GM19455 (cell line): ENCODE measurements around the gene TAF5.
"Not testable (repeated sequence)": the region's sequence is repeated elsewhere in the genome, so short reads cannot be mapped to it uniquely, and the experiment has no call there.

Source experiments
- ATAC-seq: cut with Tn5 transposase; IDR thresholded peaks from one replicate; pipeline ENCODE4 v1.9.1; 2021; ENCODE audit not compliant: unreplicated experiment

Gene TAF5

DNA sequence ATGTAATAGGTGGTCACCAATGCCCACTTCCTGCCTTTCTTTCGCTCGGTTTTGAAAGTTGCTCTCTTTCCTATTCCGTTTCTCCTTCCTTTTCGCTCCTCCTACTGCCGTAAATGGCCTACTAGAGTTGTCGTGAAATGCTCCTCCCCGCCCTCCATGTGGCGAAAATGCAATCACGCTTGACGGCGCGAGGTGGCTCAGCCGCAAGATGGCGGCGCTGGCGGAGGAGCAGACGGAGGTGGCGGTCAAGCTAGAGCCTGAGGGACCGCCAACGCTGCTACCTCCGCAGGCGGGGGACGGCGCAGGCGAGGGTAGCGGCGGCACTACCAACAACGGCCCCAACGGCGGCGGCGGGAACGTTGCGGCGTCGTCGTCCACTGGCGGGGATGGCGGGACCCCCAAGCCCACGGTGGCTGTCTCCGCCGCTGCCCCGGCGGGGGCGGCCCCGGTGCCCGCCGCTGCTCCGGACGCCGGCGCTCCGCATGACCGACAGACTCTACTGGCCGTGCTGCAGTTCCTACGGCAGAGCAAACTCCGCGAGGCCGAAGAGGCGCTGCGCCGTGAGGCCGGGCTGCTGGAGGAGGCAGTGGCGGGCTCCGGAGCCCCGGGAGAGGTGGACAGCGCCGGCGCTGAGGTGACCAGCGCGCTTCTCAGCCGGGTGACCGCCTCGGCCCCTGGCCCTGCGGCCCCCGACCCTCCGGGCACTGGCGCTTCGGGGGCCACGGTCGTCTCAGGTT lies at the start of gene TAF5:
TSS of gene TAF5 (plus strand) at position 195 of the 737 bp plus-strand sequence. CDS start at position 209, 14 bp downstream.
- ATAC-seq: peak; percentile 64

DNA sequence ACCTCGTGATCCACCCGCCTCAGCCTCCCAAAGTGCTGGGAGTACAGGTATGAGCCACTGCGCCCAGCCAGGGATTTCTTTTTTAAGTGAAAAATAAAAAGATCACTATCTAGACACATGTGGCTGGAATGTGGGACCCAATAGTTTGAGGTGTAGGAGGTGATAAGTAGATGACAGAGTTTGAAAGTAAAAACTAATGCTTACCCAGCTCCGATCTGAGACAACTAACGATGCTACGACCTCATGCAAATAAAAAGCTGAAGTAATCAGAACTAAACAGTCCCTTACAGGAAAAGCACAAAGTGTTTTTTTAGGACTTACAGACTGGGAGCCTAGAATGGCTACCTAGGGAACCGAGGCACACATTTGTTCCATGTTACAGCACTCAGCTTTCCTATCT lies 39.9 kb upstream of the TAF5 start:
- no peak for ATAC-seq

DNA sequence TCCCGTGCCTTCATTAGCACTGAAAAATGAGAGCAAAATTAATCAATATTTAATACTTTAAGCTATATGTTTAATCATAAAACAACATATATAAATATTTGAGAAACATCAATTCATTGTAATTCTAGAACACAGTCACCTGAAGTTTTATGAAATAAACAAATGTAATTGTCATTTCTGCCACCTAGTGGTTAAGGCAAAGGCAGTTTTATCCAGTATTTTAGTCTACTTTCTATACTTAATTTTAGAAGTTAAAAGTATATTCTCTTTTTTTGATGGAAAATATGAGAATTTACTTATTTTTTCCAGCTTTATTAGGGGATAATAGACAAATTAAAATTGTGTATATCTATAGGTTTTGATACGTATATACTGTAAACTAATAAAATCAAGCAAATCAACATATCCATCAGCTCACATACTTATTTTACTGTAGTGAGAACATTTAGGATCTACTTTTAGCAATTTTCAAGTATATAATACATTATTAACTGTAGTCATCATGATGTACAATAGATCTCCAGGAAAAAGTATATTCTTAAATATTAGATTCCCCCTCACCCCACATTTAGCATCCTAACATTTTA lies 33.7 kb upstream of the TAF5 start:
- ATAC-seq: no peak

DNA sequence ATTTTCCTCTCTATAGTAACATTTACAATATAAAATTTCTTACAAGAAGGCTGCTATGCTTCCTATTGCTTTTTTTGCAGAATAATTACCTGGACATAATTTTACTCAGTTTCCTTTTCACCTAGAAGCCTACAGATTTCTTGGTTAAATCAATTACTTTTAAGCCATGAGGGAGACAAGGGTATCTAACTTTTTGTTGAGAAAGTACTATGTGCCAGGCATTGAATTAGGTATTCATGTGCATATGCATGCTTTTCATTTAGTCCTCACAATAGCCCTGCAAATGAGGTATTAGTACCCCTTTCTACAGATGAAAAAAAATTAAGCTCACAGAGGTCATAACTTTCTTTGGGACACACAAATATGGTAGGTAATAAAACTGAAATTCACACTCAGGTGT lies 33.2 kb upstream of the TAF5 start:
- no peak for ATAC-seq

DNA sequence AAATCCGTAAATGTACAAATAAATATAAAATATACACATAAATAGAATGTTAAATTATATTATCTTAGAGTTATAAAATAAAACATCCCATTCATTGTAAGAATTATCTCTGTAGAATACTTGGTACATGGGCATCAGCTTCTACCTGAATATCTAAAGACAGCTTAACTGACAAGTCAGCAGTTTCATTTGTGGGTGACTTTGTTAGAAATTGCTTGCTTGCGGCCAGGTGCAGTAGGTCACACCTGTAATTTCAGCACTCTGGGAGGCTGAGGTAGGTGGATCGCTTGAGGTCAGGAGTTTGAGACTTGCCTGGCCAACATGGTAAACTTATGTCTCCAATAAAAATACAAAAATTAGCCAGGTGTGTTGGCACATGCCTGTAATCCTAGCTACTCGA lies 31.4 kb upstream of the TAF5 start:
- ATAC-seq: no peak

DNA sequence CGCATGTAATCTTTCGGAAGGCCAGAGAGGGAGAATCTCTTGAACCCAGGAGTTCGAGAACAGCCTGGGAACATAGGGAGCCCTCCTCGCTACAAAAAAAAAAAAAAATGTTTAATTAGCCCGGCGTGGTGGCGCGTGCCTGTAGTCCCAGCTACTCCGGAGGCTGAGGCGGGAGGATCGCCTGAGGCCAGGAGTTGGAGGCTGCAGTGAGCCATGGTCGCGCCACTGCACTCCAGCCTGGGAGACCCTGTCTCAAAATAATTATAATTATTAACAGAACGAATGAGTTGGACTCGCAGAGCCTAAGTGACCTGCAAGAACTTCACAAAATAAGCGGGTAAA lies 17.6 kb upstream of the TAF5 start:
- ATAC-seq: peak; percentile 13

DNA sequence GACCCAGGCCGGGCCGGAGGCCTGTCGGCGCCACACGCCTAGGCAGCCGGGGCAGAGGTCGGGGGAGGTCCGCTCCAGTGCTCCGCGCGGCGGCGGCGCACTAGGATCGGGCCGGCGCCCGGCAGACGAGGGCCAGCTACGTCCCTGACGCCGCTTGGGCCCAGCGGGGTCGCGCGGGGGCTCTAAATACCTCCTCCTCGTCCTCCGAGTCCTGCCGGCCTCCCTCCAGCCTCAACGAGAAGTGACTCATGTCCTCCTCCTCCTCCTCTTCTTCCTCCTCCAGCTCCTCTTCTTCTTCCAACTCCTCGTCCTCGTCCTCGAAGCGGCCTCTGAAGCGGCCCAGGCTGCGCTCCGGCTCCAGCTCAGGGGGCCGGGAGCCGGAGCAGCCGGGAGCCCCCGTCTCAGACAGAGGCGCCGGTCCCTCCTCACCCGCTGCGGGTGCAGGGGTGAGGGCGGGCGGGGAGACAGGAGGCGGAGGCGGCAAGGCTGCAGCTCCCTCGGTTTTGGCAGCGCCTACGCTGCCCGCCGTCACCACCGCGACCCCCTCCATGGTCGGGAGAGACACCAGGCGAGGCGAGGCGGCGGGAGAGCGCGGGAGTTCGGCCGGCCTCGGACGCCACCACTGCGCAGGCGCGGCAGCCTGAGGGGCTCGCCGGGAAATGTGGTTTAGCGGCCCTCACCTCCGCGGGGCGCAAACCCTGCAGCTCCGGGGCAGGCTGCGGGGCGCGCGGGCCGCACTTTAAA lies 17.1 kb upstream of the TAF5 start, which contains the start of gene PCGF6:
TSS of gene PCGF6 (minus strand) at position 624 of the 744 bp plus-strand sequence. CDS start at position 550, 74 bp downstream.
- ATAC-seq: peak; percentile 76

DNA sequence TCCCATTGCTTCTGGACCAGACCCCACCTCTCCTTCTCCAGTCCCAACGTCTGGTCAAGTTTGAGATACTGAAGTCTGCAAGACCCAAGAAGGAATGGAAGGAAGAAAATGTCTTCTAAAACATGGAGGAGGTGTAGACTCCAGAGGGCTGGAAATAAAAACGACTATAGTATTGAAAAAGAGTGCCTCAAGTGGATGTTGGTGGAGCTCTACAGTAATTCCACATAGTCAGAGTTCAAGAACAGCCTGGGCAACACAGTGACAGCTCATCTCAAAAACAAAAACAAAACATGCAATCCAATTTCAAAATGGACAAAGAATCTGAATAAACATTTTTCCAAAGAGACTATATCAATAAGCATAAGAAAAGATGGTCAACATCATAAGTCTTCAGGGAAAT lies 14.5 kb upstream of the TAF5 start:
- no peak for ATAC-seq

DNA sequence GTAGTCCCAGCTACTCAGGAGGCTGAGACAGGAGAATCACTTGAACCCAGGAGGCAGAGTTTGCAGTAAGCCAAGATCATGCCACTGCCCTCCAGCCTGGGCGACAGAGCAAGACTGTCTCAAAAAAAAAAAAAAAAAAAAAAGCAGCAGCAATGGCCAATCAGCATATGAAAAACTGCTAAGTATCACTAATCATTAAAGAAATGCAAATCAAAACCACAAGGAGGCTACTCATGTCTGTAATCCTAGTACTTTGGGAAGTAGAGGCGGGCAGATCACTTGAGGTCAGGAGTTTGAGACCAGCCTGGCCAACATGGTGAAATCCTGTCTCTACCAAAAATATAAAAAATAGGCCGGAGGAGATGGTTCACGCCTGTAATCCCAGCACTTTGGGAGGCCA lies 13.2 kb upstream of the TAF5 start:
- ATAC-seq: not testable (repeated sequence)

DNA sequence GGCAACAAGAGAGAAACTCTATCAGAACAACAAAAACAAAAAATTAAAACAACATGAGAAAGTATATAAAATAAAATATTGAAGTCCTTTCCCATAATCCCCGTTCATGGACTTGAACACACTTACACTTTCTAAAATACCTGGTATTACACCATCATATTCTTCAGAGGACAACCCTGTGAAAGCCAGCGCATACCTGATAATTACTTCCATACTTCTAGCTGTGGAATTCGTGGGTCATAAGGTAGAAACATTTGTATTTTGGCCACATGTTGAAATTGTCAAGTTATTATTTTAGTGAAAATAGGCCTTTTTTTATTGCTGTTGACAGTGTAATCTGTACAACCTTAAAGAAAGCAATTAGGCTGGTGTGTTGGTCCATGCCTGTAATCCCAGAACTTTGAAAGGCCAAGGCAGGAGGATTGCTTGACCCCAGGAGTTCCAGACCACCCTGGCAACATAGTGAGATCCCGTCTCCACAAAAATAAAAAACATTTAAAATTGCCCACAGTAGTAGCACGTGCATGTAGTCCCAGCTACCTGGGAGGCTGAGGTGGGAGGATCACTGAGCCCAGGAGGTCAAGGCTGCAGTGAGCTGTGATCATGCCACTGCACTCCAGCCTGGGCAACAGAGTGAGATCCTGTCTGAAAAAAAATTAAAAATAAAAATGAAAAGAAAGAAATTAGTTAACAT lies 11.7 kb upstream of the TAF5 start:
- no peak for ATAC-seq

DNA sequence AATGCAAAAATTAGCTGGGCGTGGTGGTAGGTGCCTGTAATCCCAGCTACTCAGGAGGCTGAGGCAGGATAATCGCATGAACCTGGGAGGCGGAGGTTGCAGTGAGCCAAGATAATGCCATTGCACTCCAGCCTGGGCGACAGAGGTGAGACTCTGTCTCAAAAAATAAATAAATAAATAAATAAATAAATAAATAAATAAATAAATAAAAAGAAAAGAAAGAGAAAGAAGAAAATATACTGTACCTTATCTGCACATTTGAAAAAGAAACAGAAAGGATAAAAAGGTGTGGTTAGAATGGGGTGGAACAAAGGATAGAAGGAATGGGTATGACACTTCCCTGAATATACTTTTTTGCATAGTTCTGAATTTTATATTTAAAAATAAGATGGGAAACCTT lies 8.3 kb upstream of the TAF5 start:
- not testable (repeated sequence) for ATAC-seq

DNA sequence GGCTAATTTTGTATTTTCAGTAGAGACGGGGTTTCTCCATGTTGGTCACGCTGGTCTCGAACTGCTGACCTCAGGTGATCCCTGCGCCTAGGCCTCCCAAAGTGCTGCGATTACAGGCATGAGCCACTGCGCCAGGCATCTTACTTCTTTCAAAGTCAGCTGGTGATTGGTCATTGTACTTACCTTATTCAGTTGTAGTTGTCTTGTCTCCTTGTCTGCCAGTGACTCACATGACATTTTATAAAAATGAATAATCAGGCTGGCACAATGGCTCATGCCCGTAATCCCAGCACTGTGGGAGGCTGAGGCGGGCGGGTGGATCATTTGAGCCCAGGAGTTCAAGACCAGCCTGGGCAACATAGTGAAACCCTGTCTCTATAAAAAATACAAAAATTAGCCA lies 7.0 kb upstream of the TAF5 start:
- not testable (repeated sequence) for ATAC-seq

DNA sequence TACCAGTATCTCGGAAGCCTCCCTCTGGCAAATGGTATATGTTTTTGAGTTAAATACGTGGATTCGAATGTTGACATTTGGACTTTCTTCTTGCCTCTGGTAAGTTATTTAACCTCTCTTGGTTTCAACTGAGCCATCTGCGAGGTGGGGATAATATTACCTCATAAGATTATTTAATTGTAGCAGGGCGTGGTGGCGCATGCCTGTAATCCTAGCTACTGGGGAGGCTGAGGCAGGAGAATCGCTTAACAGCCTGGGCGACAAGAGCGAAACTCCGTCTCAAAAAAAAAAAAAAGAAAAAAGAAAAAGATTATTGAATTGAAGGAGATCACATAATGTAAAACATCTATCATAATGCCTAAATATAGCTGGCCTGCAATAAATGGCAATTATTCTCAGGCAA lies 396 bp upstream of the TAF5 start:
- no peak for ATAC-seq

DNA sequence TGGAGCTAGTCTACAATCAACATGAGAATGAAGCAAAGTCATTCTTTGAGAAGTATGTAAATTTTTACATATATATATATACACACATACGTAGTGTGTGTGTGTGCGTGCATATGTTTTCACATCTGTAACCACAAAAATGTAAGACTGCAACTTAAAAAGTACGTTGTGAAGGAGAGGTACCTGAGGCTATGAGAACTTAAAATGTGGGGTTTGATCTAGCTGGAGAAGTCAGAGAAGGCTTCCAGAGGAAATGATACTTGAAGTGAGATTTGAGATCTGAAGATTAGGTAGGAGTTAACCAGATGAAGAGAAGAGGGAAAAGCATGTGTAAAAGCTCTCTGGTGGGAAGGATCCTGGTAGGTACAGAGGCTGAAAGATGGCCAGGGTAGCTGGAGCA lies 5.8 kb downstream of the TAF5 start:
- no peak for ATAC-seq

DNA sequence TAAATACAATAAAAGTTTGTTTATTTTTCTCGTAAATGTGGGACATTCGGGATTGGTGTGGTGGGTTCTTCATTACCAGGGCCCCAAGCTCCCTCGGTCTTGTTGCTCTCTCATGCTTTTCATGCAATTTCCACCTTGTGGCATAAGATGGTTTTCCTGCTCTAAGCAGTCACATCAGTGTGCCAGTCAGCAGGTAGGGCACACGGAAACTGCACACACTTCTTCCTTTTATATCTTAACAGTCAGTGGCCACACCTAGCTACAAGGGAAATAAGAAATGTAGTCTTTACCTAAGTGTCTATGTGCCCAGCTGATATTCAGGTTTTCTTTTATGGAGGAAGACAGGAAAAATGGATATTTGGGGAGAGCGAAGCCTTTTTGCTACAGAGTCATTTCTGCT lies 6.5 kb downstream of the TAF5 start:
- no peak for ATAC-seq

DNA sequence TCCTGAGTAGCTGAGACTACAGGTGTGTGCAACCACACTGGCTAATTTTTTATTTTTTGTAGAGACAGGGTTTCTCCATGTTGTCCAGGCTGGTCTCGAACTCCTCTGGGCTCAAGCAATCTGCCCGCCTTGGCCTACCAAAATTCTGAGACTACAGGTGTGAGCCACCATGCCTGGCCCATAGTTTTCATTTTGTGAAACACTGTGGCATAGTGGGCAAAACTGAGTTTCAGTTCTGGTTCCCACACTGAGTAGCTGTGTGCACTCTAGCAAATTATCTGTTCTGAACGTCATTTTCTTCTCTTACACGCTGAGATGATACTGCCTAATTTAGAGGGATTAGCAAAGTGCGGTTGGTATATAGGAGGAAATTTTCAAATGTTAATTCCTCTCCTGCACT lies 15.0 kb downstream of the TAF5 start:
- no peak for ATAC-seq

DNA sequence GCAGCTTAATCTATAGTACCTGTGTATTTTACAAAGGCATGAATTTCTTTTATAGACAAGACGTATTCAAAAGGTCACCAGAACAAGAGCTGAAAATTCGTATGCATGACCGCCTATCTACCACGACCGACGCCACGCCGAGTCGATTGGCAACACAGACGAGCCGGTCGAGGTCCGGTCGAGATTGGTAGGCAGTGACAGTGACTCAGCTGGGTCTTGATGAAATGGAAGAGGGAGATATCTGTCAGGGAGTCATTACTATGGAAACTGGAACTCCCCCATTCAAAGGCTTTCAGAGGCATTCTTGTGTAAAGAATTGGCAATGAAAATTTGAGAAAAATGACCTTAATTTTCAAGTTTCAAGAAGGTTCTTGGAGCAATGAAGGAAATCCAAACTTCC lies 26.4 kb downstream of the TAF5 start:
- ATAC-seq: no peak

DNA sequence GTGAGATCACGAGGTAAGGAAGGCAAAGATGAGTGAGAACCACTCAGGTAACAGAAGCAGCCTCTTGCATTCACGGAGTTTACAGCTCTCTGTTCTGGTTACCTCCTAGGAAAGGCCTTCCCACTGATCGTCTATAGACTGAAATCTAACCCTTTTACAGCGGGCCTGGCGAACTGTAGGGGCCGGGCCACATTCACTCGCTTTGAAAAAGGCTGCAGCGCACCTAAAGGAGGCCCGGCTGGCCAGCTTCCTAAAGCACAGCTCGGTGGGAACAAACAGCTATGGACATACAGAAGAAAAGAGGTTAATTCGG lies 27.9 kb downstream of the TAF5 start:
- ATAC-seq: no peak

DNA sequence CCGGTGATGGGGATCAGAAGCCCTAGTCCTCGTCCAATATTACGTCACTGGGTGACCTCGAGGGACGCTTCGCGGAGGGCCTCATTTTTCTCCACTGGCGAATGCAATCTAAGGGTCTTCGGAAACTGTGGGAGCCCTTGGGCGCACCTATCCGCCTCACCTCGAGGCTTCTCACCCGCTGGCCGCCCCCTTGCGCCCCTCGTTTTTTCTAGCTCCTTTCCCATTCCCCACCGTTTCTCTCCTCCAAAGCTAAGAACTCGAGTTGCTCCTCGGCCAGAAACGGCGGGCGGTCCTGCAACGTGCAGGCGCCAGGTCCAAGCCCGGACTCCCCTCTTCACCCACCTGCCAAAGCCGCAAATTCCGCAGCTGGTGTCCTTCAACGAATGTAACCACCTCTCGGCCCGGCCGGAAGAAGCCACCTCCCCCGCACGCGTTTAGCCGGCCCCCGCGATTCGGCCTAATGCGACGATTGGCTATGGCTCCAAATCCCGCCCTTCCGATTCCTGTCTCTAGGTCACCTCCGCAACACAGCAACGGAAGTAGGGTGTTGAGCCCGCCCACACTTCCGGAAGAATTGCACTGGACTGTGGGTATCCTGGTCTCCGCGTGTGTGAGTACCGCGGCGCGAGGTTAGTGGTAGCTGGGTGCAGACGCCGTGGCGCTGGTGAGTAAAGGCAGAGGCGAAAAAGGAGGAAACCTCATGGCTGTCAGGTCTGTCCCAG lies 28.5 kb downstream of the TAF5 start, which contains the start of the genes ATP5MK and PDCD11:
TSS of gene ATP5MK (minus strand) at position 409 of the 722 bp plus-strand sequence. CDS start 4,018 bp downstream, outside the sequence.
TSS of gene PDCD11 (plus strand) at position 560 of the 722 bp plus-strand sequence. CDS start 1,801 bp downstream, outside the sequence.
- peak; percentile 99 for ATAC-seq

DNA sequence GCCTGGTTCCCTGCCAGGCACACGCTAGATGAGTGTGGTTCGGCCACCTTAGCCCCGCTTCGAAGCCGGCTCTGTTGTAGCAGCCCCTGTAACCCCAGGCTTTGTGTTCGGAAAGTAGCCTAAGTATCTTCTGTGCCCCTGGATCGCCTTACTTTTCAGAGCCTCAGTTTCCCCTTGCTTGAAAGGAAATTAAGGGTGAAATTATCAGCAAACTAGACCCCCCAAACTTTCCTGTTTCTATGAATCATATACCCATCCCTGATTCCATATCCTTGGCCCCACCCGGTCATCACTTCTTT lies 29.0 kb downstream of the TAF5 start:
- no peak for ATAC-seq
